NCI-H2081 (cell line): ENCODE results near the gene ZNF316.
"Not testable (repeated sequence)": the region's sequence is repeated elsewhere in the genome, so short reads cannot be mapped to it uniquely, and the experiment has no call there.

Experiments used
- DNase-seq, 2 experiments: peaks; one replicate each; lab custom pipeline; 2025; lab: John Stamatoyannopoulos, UW

ZNF316 gene

GRCh38 chr7:6621195-6622133 is 15.7 kb upstream of the ZNF316 start:
- no peak for DNase-seq

GRCh38 chr7:6622134-6622710 is 14.9 kb upstream of the ZNF316 start:
- no peak for DNase-seq

- no peak for DNase-seq
Measured at GRCh38 chr7:6623589-6624245, 13.4 kb upstream of the ZNF316 start.

GRCh38 chr7:6624246-6624611 is 12.9 kb upstream of the ZNF316 start:
- no peak for DNase-seq

GRCh38 chr7:6628045-6628444 is 9.1 kb upstream of the ZNF316 start:
- DNase-seq: peak; percentile 35 to 51

- DNase-seq: no peak
Measured at GRCh38 chr7:6630007-6630849, 6.9 kb upstream of the ZNF316 start.

- no peak for DNase-seq
Measured at GRCh38 chr7:6631605-6632004, 5.5 kb upstream of the ZNF316 start.

GRCh38 chr7:6634021-6634420 is 3.1 kb upstream of the ZNF316 start:
- DNase-seq: no peak

- not testable (repeated sequence) for DNase-seq
Measured at GRCh38 chr7:6634971-6635370, 2.1 kb upstream of the ZNF316 start.

GRCh38 chr7:6637544-6638229 is 569 bp downstream of the ZNF316 start:
- peak; percentile 28 to 43 for DNase-seq

- no peak for DNase-seq
Measured at GRCh38 chr7:6639032-6639431, 1.9 kb downstream of the ZNF316 start.

GRCh38 chr7:6639627-6640026 is 2.5 kb downstream of the ZNF316 start:
- DNase-seq: no peak

GRCh38 chr7:6640246-6640721 is 3.2 kb downstream of the ZNF316 start:
- no peak for DNase-seq

- DNase-seq: no peak
Measured at GRCh38 chr7:6641305-6642035, 4.4 kb downstream of the ZNF316 start.

GRCh38 chr7:6642239-6642839 is 5.2 kb downstream of the ZNF316 start:
- no peak for DNase-seq

GRCh38 chr7:6642861-6643640 is 5.9 kb downstream of the ZNF316 start:
- DNase-seq: no peak

- no peak for DNase-seq
Measured at GRCh38 chr7:6643915-6644625, 7.0 kb downstream of the ZNF316 start.

GRCh38 chr7:6644728-6645127 is 7.6 kb downstream of the ZNF316 start:
- no peak for DNase-seq

GRCh38 chr7:6646465-6646864 is 9.3 kb downstream of the ZNF316 start:
- DNase-seq: no peak
